SK-N-MC (cell line): Measurements from ENCODE around the gene DLGAP1.

Experiments used
- DNase-seq: peaks from one replicate; pipeline ENCODE4 v3.0.0-alpha.2; 2011; ENCODE audit warnings: low read depth, low spot score
- H3K27ac ChIP-seq: fragments of 200-600 bp; sonication (generic); 2 replicates; pipeline ENCODE4 v1.5.1; 2016; ENCODE audit warnings: mixed run types
- H3K36me3 ChIP-seq: fragments of 200-600 bp; sonication (generic); 2 replicates; pipeline ENCODE4 v1.6.1; 2017; ENCODE audit warnings: antibody characterized with exemption, low read length, mixed read lengths; ENCODE audit not compliant: insufficient read depth
- H3K4me3 ChIP-seq: fragments of 200-600 bp; sonication (generic); 2 replicates; pipeline ENCODE4 v1.5.1; 2016
- H3K9ac ChIP-seq: fragments of 200-600 bp; sonication (generic); 2 replicates; pipeline ENCODE4 v1.8.0; 2017; ENCODE audit warnings: mixed run types, mixed read lengths; ENCODE audit not compliant: insufficient read length
- H3K9me3 ChIP-seq: fragments of 200-600 bp; sonication (generic); 2 replicates; pipeline ENCODE4 v1.6.1; 2017; ENCODE audit warnings: low read depth, mild to moderate bottlenecking, antibody characterized with exemption, low read length, moderate library complexity, mixed read lengths
- EZH2 ChIP-seq: fragments of 200-600 bp; sonication (generic); IDR thresholded peaks from one replicate; pipeline ENCODE4 v1.6.1; 2017; ENCODE audit warnings: antibody characterized with exemption
- FOXP2 ChIP-seq: optimal IDR thresholded peaks from 2 replicates; pipeline ENCODE3; 2011; ENCODE audit warnings: mild to moderate bottlenecking, moderate library complexity; ENCODE audit not compliant: insufficient read depth; ENCODE audit errors: extremely low read length, control extremely low read depth
- POLR2AphosphoS5 ChIP-seq: IDR thresholded peaks from 2 replicates; pipeline ENCODE4 v1.6.1; 2012; ENCODE audit warnings: mild to moderate bottlenecking, low read depth, low read length, borderline replicate concordance

The DLGAP1 gene

GRCh38 chr18:3579701-3580100 is 875.4 kb downstream of the DLGAP1 start:
- H3K9me3 ChIP-seq, result no peaks in the 10 kb centered on the region
- DNase-seq, result no peak

GRCh38 chr18:3578621-3579020 is 876.5 kb downstream of the DLGAP1 start:
- H3K9me3 ChIP-seq, result no peaks in the 10 kb centered on the region
- TF ChIP-seq EZH2 (no peak), FOXP2 (no peak), POLR2AphosphoS5 (no peak)
- DNase-seq, result no peak
- no peak overlapping the region for H3K27ac ChIP-seq
- no peaks in the 10 kb centered on the region for H3K36me3 ChIP-seq
- no peak overlapping the region for H3K9ac ChIP-seq
- no peak overlapping the region for H3K4me3 ChIP-seq

More at GRCh38 chr18:3579701-3580100, 875.4 kb downstream of the DLGAP1 start:
- H3K36me3 ChIP-seq, result no peaks in the 10 kb centered on the region
- no peak overlapping the region for H3K9ac ChIP-seq
- no peak overlapping the region for H3K4me3 ChIP-seq
- no peak overlapping the region for H3K27ac ChIP-seq
- TF ChIP-seq FOXP2, result no peak
- no peak for TF ChIP-seq POLR2AphosphoS5
- TF ChIP-seq EZH2, result no peak

GRCh38 chr18:3577281-3577855 is 877.7 kb downstream of the DLGAP1 start:
- H3K4me3 ChIP-seq, result no peak overlapping the region
- no peak for DNase-seq
- no peaks in the 10 kb centered on the region for H3K9me3 ChIP-seq
- no peak overlapping the region for H3K27ac ChIP-seq
- no peaks in the 10 kb centered on the region for H3K36me3 ChIP-seq
- TF ChIP-seq EZH2, result no peak
- no peak overlapping the region for H3K9ac ChIP-seq

- Histone ChIP-seq H3K9me3 (no peaks in the 10 kb centered on the region), H3K9ac (no peak overlapping the region), H3K4me3 (no peak overlapping the region), H3K27ac (no peak overlapping the region), H3K36me3 (no peaks in the 10 kb centered on the region)
- DNase-seq, result no peak
- TF ChIP-seq POLR2AphosphoS5 (no peak), EZH2 (no peak), FOXP2 (no peak)
Measured at GRCh38 chr18:3572761-3573160, 882.3 kb downstream of the DLGAP1 start.

- no peak overlapping the region for H3K4me3 ChIP-seq
- H3K9ac ChIP-seq, result no peak overlapping the region
- no peak for DNase-seq
- H3K36me3 ChIP-seq, result no peaks in the 10 kb centered on the region
- no peak overlapping the region for H3K27ac ChIP-seq
- no peak for TF ChIP-seq EZH2
- no peak for TF ChIP-seq FOXP2
- no peak for TF ChIP-seq POLR2AphosphoS5
- no peaks in the 10 kb centered on the region for H3K9me3 ChIP-seq
Measured at GRCh38 chr18:3566851-3567250, 888.3 kb downstream of the DLGAP1 start.

- DNase-seq, result no peak
- Histone ChIP-seq H3K27ac (0 out of 2 replicates have a peak overlapping the region, but pooled peaks have one; percentile 3), H3K9me3 (no peaks in the 10 kb centered on the region), H3K4me3 (no peak overlapping the region), H3K9ac (no peak overlapping the region), H3K36me3 (no peaks in the 10 kb centered on the region)
- no peak for TF ChIP-seq POLR2AphosphoS5
- no peak for TF ChIP-seq FOXP2
Measured at GRCh38 chr18:3560755-3561154, 894.4 kb downstream of the DLGAP1 start.

- Histone ChIP-seq H3K4me3 (no peak overlapping the region), H3K9ac (no peak overlapping the region), H3K9me3 (no peaks in the 10 kb centered on the region), H3K27ac (no peak overlapping the region), H3K36me3 (no peaks in the 10 kb centered on the region)
- TF ChIP-seq FOXP2 (no peak), EZH2 (no peak), POLR2AphosphoS5 (no peak)
- no peak for DNase-seq
Measured at GRCh38 chr18:3554811-3555427, 900.2 kb downstream of the DLGAP1 start.

GRCh38 chr18:3554091-3554601 is 901.0 kb downstream of the DLGAP1 start:
- Histone ChIP-seq H3K4me3 (no peak overlapping the region), H3K27ac (no peak overlapping the region), H3K36me3 (no peaks in the 10 kb centered on the region), H3K9me3 (no peaks in the 10 kb centered on the region), H3K9ac (no peak overlapping the region)
- no peak for TF ChIP-seq POLR2AphosphoS5
- TF ChIP-seq EZH2, result no peak
- no peak for TF ChIP-seq FOXP2
- DNase-seq, result no peak

GRCh38 chr18:3552305-3552704 is 902.8 kb downstream of the DLGAP1 start:
- Histone ChIP-seq H3K27ac (no peak overlapping the region), H3K9ac (no peak overlapping the region), H3K4me3 (no peak overlapping the region), H3K36me3 (no peaks in the 10 kb centered on the region), H3K9me3 (no peaks in the 10 kb centered on the region)
- no peak for TF ChIP-seq POLR2AphosphoS5
- TF ChIP-seq EZH2, result no peak
- no peak for TF ChIP-seq FOXP2
- no peak for DNase-seq
